GM23338 (cell line): Measurements from ENCODE around the gene CRISP1.
"Not testable (repeated sequence)": the region's sequence is repeated elsewhere in the genome, so short reads cannot be mapped to it uniquely, and the experiment has no call there.

Source experiments
- EZH2 ChIP-seq: fragments of 200-600 bp; sonication (generic); IDR thresholded peaks from one replicate; pipeline ENCODE4 v1.8.0; 2017; ENCODE audit warnings: antibody characterized with exemption, mild to moderate bottlenecking, low read depth; ENCODE audit not compliant: unreplicated experiment
- EZH2phosphoT487 ChIP-seq: fragments of 200-600 bp; sonication (generic); IDR thresholded peaks from one replicate; pipeline ENCODE4 v1.8.1; 2018; ENCODE audit warnings: antibody characterized with exemption; ENCODE audit not compliant: unreplicated experiment
- JUNB ChIP-seq: IDR thresholded peaks from one replicate; pipeline ENCODE4 v1.6.1; 2016; ENCODE audit warnings: antibody characterized with exemption; ENCODE audit not compliant: unreplicated experiment
- NANOG ChIP-seq: IDR thresholded peaks from 2 replicates; pipeline ENCODE4 v1.6.1; 2016; ENCODE audit warnings: antibody characterized with exemption, borderline replicate concordance
- POLR2AphosphoS5 ChIP-seq: IDR thresholded peaks from 2 replicates; pipeline ENCODE4 v1.6.1; 2016; ENCODE audit warnings: antibody characterized with exemption, low read depth
- REST ChIP-seq: IDR thresholded peaks from one replicate; pipeline ENCODE4 v1.6.1; 2018; ENCODE audit warnings: antibody characterized with exemption; ENCODE audit not compliant: unreplicated experiment
- ZNF114 ChIP-seq: fragments of 250-450 bp; sonication (Bioruptor Pico); IDR thresholded peaks from 2 replicates; pipeline ENCODE4 v1.5.0; 2020; ENCODE audit warnings: mild to moderate bottlenecking, moderate library complexity
- ZNF331 ChIP-seq: fragments of 250-450 bp; sonication (Bioruptor Pico); IDR thresholded peaks from 2 replicates; pipeline ENCODE4 v1.5.0; 2020; ENCODE audit warnings: low read depth, mild to moderate bottlenecking, moderate library complexity
- TF ChIP-seq, protein P1 (sequence below), 2 experiments: fragments of 200-600 bp in 1 of 2; sonication (generic) in 1 of 2; conservative IDR thresholded peaks; 2 replicates each; pipeline versions ENCODE4 v1.5.1 to v1.6.1; 2016 to 2017; ENCODE audit warnings: antibody characterized with exemption in 2 of 2, low read depth in 2 of 2, mild to moderate bottlenecking in 2 of 2, moderate library complexity in 1 of 2

DNA sequence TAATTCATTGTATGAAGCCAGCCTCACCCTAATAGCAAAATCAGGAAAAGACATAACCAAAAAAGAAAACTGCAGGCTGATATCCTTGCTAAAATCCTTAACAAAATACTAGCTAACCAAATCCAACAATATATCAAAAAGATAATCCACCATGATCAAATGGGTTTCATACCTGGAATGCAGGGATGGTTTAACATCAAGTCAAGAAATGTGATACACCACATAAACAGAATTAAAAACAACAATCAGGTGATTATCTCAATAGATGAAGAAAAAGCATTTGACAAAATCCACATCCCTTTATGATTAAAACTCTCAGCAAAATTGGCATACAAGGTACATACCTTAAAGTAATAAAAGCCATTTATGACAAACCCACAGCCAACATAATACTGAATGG lies 29.2 kb upstream of the CRISP1 start:
- not testable (repeated sequence) for TF ChIP-seq EZH2phosphoT487; POLR2AphosphoS5; NANOG; JUNB; ZNF114 (CRISPR knock-in tag); REST; EZH2; ZNF331
- TF ChIP-seq, protein P1, sequence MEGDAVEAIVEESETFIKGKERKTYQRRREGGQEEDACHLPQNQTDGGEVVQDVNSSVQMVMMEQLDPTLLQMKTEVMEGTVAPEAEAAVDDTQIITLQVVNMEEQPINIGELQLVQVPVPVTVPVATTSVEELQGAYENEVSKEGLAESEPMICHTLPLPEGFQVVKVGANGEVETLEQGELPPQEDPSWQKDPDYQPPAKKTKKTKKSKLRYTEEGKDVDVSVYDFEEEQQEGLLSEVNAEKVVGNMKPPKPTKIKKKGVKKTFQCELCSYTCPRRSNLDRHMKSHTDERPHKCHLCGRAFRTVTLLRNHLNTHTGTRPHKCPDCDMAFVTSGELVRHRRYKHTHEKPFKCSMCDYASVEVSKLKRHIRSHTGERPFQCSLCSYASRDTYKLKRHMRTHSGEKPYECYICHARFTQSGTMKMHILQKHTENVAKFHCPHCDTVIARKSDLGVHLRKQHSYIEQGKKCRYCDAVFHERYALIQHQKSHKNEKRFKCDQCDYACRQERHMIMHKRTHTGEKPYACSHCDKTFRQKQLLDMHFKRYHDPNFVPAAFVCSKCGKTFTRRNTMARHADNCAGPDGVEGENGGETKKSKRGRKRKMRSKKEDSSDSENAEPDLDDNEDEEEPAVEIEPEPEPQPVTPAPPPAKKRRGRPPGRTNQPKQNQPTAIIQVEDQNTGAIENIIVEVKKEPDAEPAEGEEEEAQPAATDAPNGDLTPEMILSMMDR (conservative IDR thresholded peaks at IDR 0.05; ENCODE audit: low read depth in 2 of 2) = not testable (repeated sequence)
